Endothelial cell of umbilical vein (primary cell): ENCODE data around the gene RSRC1. TPM values are rescaled to one million over a fixed set of nuclear protein-coding genes. Genes with fewer than 3 reads are reported as not detected.

Experiments used
- BruUV-seq: library from RNA; stranded (reverse); fragments of 400-500 nt; replicated peaks from 2 replicates; lab custom pipeline; 2021; lab: Mats Ljungman, UMichigan
- CTCF ChIA-PET: fragments of 300-600, 350-600 bp; sonication (Branson Sonifier 250); formaldehyde crosslinking; loops from one replicate; lab custom pipeline; 2021; ENCODE audit warnings: antibody characterized with exemption, inconsistent platforms; lab: Charles Lee
- POLR2A ChIA-PET: fragments of 300-600, 350-600 bp; sonication (Branson Sonifier 250); formaldehyde crosslinking; loops from one replicate; lab custom pipeline; 2021; ENCODE audit warnings: antibody characterized with exemption, inconsistent platforms; lab: Charles Lee
- DNase-seq: peaks from one replicate; pipeline ENCODE4 v3.0.0-alpha.2; 2011; ENCODE audit warnings: low read depth, low spot score
- FAIRE-seq: peaks from 2 replicates; lab custom pipeline; 2011; peaks lifted over from hg19 to GRCh38; lab: Jason Lieb, UNC
- H2AFZ ChIP-seq: 2 replicates; pipeline ENCODE4 v1.6.0; 2012; ENCODE audit warnings: low read depth, low read length, control low read depth, inconsistent platforms
- H3K27ac ChIP-seq: 2 replicates; pipeline ENCODE4 v1.5.1; 2011; ENCODE audit warnings: low read depth, mild to moderate bottlenecking, control low read depth, low read length, moderate library complexity; ENCODE audit not compliant: insufficient read depth
- H3K27me3 ChIP-seq, 2 experiments: 2 replicates each; pipeline versions ENCODE4 v1.6.0 to v1.6.1; 2011; ENCODE audit warnings: low read length in 2 of 2, mixed read lengths in 1 of 2; ENCODE audit not compliant: control insufficient read depth in 2 of 2, insufficient read depth in 2 of 2
- H3K36me3 ChIP-seq, 2 experiments: 2 replicates in 1 of 2; 3 replicates in 1 of 2; pipeline ENCODE4 v1.5.1; 2011; ENCODE audit warnings: low read length in 2 of 2, mild to moderate bottlenecking in 1 of 2, moderate library complexity in 1 of 2; ENCODE audit not compliant: control insufficient read depth in 2 of 2, insufficient read depth in 2 of 2; ENCODE audit errors: extremely low read depth in 1 of 2
- H3K4me1 ChIP-seq: 3 replicates; pipeline ENCODE4 v1.5.1; 2011; ENCODE audit warnings: mild to moderate bottlenecking, low read length; ENCODE audit not compliant: control insufficient read depth, insufficient read depth; ENCODE audit errors: extremely low read depth
- H3K4me2 ChIP-seq: 2 replicates; pipeline ENCODE4 v1.6.1; 2011; ENCODE audit warnings: low read length, control low read depth, mixed read lengths; ENCODE audit not compliant: insufficient read depth
- H3K4me3 ChIP-seq, 3 experiments: fragments of 200-600 bp in 1 of 3; sonication (generic), shearing (Covaris generic) in 1 of 3; replicated peaks in 1 of 3; 2 replicates each; pipeline ENCODE4 v1.5.1; 2011 to 2016; ENCODE audit warnings: control low read depth in 3 of 3, low read length in 3 of 3, mild to moderate bottlenecking in 2 of 3, inconsistent platforms in 1 of 3, low read depth in 1 of 3, moderate library complexity in 1 of 3; ENCODE audit not compliant: insufficient read depth in 1 of 3
- H3K79me2 ChIP-seq: 2 replicates; pipeline ENCODE4 v1.6.0; 2012; ENCODE audit warnings: low read length, inconsistent platforms; ENCODE audit not compliant: control insufficient read depth, insufficient read depth
- H3K9ac ChIP-seq: replicated peaks from 2 replicates; pipeline ENCODE3; 2011; ENCODE audit warnings: low read length, control low read depth; ENCODE audit not compliant: insufficient read depth; ENCODE audit errors: extremely low read depth
- H3K9me1 ChIP-seq: replicated peaks from 3 replicates; pipeline ENCODE4 v1.6.0; 2011; ENCODE audit warnings: mild to moderate bottlenecking, low read length; ENCODE audit not compliant: control insufficient read depth, insufficient read depth; ENCODE audit errors: extremely low read depth
- H3K9me3 ChIP-seq: replicated peaks from 2 replicates; pipeline ENCODE4 v1.5.1; 2012; ENCODE audit warnings: low read length, inconsistent platforms; ENCODE audit not compliant: control insufficient read depth, insufficient read depth
- H4K20me1 ChIP-seq: replicated peaks from 2 replicates; pipeline ENCODE3; 2011; ENCODE audit warnings: mild to moderate bottlenecking, low read length; ENCODE audit not compliant: control insufficient read depth, insufficient read depth; ENCODE audit errors: extremely low read depth
- EZH2 ChIP-seq: IDR thresholded peaks from 2 replicates; pipeline ENCODE4 v1.6.1; 2012; ENCODE audit warnings: borderline replicate concordance, low read depth, mild to moderate bottlenecking, moderate library complexity, low read length, inconsistent platforms; ENCODE audit not compliant: severe bottlenecking
- FOS ChIP-seq: IDR thresholded peaks from 2 replicates; pipeline ENCODE4 v1.6.1; 2011; ENCODE audit warnings: mild to moderate bottlenecking, low read length, moderate library complexity, borderline replicate concordance; ENCODE audit not compliant: insufficient read depth
- GATA2 ChIP-seq: IDR thresholded peaks from 2 replicates; pipeline ENCODE4 v1.7.0; 2011; ENCODE audit warnings: low read depth, mild to moderate bottlenecking, moderate library complexity, mixed read lengths, low read length; ENCODE audit not compliant: insufficient read length, insufficient read depth
- JUN ChIP-seq: IDR thresholded peaks from 2 replicates; pipeline ENCODE4 v1.6.1; 2011; ENCODE audit warnings: borderline replicate concordance, low read depth; ENCODE audit not compliant: insufficient read length, insufficient read depth
- MYC ChIP-seq: IDR thresholded peaks from one replicate; pipeline ENCODE4 v1.6.1; 2011; ENCODE audit warnings: mild to moderate bottlenecking, low read depth, low read length
- POLR2A ChIP-seq: IDR thresholded peaks from 2 replicates; pipeline ENCODE4 v1.6.1; 2012; ENCODE audit warnings: low read depth, mild to moderate bottlenecking, control low read depth, low read length
- POLR2AphosphoS5 ChIP-seq: IDR thresholded peaks from 2 replicates; pipeline ENCODE4 v1.6.1; 2012; ENCODE audit warnings: low read depth, mild to moderate bottlenecking, control low read depth, low read length, moderate library complexity; ENCODE audit not compliant: insufficient read depth
- dilution Hi-C: fragments of 300-500 bp; cut with MboI; formaldehyde crosslinking; loops from one replicate; pipeline ENCODE4 v1.15.0; 2019; ENCODE audit warnings: low sequenced_read_pairs; ENCODE audit not compliant: extremely low pct_ligation_motif_present
- intact Hi-C: fragments of 100-400 bp; cut with micrococcal nuclease; formaldehyde crosslinking; loops from one replicate; pipeline ENCODE4 v1.10.0; 2022
- polyA plus RNA-seq, 4 experiments: library from polyadenylated mRNA; depleted of rRNA in 3 of 4; stranded (reverse) in 3 of 4; unstranded in 1 of 4; fragments of >200 nt; gene quantifications; 2 replicates each; pipeline versions ENCODE4 v1.2.1 to v1.2.3, GENCODE V29; 2011 to 2012; ENCODE audit warnings: missing spikeins in 1 of 4
- total RNA-seq: library from RNA; stranded (reverse); gene quantifications from 2 replicates; pipeline ENCODE4 v1.2.3, GENCODE V29; 2021
- TF ChIP-seq, protein P1 (sequence below): IDR thresholded peaks from 2 replicates; pipeline ENCODE4 v1.6.1; 2011; ENCODE audit not compliant: insufficient read depth, insufficient read length
- TF ChIP-seq, protein P2 (sequence below), 2 donors: IDR thresholded peaks; 1 replicate in 1 of 2; 2 replicates in 1 of 2; pipeline ENCODE4 v1.5.1; 2011; ENCODE audit warnings: low read length in 2 of 2, mild to moderate bottlenecking in 2 of 2, moderate library complexity in 2 of 2, control low read depth in 1 of 2, inconsistent platforms in 1 of 2, low read depth in 1 of 2; ENCODE audit not compliant: insufficient read depth in 1 of 2; ENCODE audit errors: extremely low read depth in 1 of 2

The RSRC1 gene
- total and polyA plus RNA-seq, 2 donors (not counting 3 experiments of a cell fraction or from before 2014, with no cell fraction given), result 1.8 to 25.4 TPM

DNA sequence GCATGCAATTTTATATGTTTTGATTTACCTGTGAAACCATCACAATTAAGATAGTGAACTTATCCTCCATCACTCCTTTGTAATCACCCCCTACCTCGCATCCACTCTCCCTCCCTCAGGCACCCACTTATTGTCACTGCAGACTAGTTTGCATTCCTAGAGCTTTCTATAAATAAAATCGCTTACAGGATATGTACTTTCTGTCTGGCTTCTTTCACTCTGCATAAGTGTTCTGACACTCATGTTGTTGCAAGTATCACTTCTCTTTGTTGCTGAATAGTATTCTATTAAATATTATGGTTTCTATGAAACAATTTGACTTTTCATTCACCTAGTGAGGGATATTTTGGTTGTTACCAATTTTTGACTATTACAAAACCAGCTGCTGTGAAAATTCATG is 139.3 kb downstream of the RSRC1 start:
- H3K27ac ChIP-seq, result no peak overlapping the region
- dilution Hi-C loops, result no loop called here
- ChIA-PET POLR2A (no interaction called here), CTCF (interaction anchor here (1.6 kb wide), 1 partner anchor 12 kb away, joined by 3 read pairs; no protein-coding TSS in a partner anchor)
- no peaks in the 10 kb centered on the region for H3K9me3 ChIP-seq
- H4K20me1 ChIP-seq, result no peaks in the 10 kb centered on the region
- TF ChIP-seq FOS (no peak), JUN (no peak), GATA2 (no peak), MYC (no peak), POLR2A (no peak), EZH2 (no peak), POLR2AphosphoS5 (no peak)
- TF ChIP-seq, protein P1, sequence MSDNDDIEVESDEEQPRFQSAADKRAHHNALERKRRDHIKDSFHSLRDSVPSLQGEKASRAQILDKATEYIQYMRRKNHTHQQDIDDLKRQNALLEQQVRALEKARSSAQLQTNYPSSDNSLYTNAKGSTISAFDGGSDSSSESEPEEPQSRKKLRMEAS, result no peak
- TF ChIP-seq, protein P2, sequence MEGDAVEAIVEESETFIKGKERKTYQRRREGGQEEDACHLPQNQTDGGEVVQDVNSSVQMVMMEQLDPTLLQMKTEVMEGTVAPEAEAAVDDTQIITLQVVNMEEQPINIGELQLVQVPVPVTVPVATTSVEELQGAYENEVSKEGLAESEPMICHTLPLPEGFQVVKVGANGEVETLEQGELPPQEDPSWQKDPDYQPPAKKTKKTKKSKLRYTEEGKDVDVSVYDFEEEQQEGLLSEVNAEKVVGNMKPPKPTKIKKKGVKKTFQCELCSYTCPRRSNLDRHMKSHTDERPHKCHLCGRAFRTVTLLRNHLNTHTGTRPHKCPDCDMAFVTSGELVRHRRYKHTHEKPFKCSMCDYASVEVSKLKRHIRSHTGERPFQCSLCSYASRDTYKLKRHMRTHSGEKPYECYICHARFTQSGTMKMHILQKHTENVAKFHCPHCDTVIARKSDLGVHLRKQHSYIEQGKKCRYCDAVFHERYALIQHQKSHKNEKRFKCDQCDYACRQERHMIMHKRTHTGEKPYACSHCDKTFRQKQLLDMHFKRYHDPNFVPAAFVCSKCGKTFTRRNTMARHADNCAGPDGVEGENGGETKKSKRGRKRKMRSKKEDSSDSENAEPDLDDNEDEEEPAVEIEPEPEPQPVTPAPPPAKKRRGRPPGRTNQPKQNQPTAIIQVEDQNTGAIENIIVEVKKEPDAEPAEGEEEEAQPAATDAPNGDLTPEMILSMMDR (IDR thresholded peaks at IDR 0.05; ENCODE audit: extremely low read depth in 1 of 2, insufficient read depth in 1 of 2, low read depth in 1 of 2, low read length in 2 of 2), result no peak
- no peaks in the 10 kb centered on the region for H3K9me1 ChIP-seq
- no peak for FAIRE-seq
- H3K79me2 ChIP-seq, result no peaks in the 10 kb centered on the region
- no peaks in the 10 kb centered on the region for H3K36me3 ChIP-seq
- H3K27me3 ChIP-seq, result no peaks in the 10 kb centered on the region
- BruUV-seq, result no TSS peak
- intact Hi-C loops, result no loop called here
- H3K4me2 ChIP-seq, result no peak overlapping the region
- no peak for DNase-seq
- no peak overlapping the region for H3K4me3 ChIP-seq
- H3K4me1 ChIP-seq, result no peaks in the 10 kb centered on the region
- H2AFZ ChIP-seq, result no peak overlapping the region
- no peak overlapping the region for H3K9ac ChIP-seq
